HG02678 (cell line): ENCODE results near the gene RBM26.

Experiments used
- ATAC-seq: cut with Tn5 transposase; IDR thresholded peaks from one replicate; pipeline ENCODE4 v1.9.1; 2021; ENCODE audit warnings: mild to moderate bottlenecking, moderate library complexity; ENCODE audit not compliant: unreplicated experiment

Gene RBM26

DNA sequence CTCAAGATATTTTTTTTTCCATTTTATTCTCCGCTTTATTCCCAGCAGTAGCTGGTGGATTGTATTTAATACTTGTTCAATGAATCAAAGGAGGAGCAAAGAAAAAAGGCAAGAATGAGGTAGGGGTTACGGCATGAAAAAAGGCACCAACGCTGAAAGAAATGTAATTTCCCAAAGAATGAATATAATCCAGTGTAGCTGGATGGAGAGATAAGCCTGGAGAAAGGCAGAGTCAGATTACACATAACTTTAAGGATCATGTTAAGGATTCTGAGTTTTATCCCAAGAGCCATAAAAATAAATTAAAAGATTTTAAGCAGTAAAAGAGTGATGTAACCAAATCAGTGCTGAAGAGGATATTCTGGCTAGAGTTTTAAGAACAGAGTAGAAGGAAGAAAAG lies 67.7 kb downstream of the RBM26 start:
- ATAC-seq = no peak

DNA sequence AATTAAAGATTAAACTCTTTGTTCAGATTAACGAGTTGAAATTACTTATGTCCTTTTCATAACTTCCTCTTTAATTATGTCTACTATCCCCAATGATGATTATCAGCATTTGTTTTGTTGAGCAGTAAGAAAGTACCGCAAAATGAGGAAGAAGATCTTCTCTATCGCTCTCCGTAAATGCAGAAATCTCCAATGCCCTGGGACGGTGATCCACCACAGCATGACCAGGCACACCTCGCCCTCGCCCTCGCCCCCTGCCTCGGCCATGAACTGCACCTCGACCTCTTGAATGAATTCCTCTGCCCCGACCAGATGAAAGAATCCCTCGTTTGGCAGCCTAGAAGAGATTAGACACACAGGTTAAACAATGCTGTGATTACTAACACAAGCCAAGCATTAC lies 69.1 kb downstream of the RBM26 start:
- ATAC-seq = no peak

DNA sequence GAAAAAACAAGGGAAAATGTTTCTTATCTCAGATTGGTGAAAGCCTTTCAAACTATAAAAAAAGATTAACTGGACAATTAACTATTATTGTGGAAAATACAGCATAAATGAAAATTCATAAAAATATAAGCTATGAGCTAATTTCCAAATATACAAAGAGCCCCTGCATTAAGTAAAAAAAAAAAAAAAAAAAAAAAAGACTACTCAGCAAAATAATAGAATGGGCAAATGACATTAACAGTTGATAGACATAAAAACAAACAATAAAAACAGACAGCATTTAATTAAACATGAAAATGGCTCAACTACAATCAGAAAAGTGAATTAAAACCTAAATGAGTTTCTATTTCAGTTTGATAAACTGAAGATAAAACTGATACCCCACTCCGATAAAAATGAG lies 77.5 kb downstream of the RBM26 start:
- no peak for ATAC-seq

DNA sequence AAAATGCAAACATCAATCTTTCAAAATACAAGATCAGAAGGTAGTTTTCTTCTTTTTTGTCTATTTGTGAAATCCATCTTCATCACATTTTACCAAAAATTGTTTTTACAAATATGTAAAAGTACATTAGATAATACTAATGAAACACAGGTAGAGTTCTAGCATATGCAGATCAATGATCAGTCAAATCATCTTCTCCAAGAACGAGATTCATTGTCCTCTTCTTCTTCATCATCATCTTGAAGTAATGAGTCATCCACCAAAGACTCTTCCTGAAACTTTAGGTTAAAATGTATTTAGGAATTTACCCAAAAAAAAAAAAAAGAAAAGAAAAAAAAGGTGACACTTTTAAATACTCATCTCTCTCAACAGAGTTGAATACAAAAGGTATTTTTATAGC lies 85.6 kb downstream of the RBM26 start:
- ATAC-seq = no peak

DNA sequence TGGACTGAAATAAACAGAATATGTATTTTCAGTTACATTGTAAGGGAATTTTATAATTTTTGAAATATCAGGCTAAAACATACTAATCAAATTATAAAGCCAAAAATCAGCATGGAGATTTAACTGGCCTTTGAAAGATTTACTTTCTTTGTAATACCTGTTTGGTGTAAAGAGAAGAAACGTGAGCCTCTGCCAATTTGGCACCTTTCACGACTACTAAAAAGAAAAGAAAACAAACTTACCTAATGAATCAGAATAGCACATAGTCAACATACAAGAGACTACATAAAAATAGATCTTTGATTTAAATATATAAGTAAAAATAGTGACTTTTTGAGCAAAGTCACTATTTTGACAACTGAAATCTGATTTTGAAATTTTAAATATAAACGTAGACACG lies 87.4 kb downstream of the RBM26 start:
- ATAC-seq = no peak

DNA sequence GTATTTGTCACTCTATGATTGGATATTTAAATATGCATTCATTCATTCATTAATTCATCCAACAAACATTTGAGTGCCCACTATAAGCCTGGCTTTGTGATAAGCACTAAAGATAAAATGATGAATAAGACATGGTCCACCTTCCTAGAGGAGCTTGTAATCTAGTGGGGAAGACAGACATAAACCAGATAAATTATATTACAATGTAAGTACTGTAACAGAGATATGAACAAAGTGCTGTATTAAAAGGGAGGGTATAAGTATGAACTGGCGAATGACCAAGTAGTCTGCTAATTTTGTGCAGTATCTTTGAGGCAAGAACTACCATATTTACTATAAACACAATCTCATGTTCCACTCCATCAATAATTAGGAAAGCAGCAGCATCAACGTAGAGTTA lies 88.2 kb downstream of the RBM26 start:
- ATAC-seq = no peak

DNA sequence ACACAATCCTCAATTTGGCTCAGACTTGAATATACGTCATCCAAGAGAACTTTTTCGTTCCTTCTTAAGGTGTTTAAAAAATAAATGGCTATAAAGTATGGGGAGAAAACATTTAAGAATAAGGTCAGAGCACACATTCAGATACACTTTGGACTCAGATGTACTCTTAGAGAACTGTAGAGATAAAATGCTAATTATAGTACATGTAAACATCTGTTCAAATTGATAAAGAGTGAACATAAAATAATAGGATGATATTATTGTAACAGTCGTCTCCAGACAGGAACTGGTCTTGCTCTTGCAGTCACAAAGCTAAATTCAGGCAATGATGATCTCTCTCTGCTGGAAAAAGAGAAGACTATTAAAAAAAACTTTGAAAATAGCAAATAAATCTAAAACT lies 91.4 kb downstream of the RBM26 start:
- ATAC-seq = no peak

DNA sequence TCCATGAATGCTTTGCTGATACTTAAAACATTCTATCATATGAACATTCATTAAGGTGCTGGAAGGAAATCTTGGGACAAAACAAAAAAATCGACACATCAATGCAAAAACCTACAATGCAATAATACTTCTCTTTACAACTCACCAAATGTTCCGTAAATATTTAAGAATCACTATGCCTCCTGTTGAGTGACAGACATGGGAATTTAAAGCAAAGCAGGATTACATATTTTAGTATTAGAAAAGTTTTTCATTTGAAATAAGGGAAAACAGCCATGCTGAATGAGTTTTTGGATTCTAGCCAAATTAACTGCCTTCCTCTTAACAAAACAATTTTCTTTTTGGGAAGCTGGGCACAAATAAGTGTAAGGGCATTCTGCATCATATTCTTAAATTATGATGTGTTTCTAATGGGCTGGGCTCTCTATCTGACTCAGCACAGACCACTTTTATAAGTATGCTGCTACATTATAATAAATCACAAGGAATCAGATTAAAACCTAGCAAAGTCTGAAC lies 93.7 kb downstream of the RBM26 start:
- no peak for ATAC-seq

DNA sequence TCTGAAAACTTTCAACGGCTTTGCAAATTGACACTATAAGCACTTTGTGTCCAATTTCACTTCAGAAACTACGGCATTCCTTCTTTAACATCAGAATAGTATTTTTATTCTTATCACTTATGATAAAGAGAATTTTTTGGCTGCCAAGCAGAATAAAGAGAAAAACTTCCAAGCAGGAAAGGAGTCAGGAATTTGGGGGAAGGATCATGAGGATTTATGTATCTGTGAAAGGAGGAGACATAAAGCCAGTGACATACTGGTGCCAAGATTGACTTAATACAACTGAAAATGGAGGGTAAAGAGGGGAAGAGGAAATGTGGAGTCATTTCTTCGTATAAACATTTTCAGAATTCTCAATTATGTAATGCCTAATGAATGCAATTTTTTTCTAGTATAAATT lies 94.7 kb downstream of the RBM26 start:
- ATAC-seq = no peak

DNA sequence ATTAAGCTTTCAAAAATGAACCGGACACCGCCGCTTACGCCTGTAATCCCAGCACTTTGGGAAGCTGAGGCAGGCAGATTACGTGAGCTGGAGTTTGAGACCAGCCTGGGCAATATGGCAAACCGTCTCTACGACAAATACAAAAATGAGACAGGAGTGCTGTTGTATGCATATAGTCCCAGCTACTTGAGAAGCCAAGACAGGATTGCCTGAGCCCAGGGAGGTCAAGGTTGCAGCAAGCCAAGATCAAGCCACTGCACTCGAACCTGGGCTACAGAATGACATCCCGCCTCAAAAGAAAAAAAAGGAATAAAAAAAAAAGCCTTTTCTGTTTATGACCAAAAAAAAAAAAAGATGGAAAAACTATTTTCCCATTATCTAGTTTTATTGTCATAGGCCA lies 96.4 kb downstream of the RBM26 start:
- no peak for ATAC-seq

DNA sequence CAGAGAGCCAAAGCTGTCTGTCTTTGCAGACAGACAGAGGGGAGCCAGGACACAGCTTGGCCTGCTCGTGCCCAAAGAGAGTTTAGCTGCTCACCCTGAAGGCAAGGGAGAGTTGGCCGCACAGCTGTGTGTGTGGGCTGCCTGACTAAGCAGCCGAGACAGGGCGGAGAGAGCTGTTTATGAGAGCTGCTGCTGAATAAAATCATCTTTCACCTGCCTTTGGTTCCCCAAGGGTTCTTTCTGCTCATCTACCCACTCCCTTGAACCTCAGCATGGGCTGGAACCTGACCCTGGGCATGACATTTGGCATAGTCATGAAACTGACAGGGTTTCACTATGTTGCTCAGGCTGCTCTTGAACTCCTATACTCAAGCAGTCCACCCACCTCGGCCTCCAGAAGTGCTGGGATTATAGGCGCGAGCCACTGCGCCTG lies 98.2 kb downstream of the RBM26 start:
- ATAC-seq = no peak

DNA sequence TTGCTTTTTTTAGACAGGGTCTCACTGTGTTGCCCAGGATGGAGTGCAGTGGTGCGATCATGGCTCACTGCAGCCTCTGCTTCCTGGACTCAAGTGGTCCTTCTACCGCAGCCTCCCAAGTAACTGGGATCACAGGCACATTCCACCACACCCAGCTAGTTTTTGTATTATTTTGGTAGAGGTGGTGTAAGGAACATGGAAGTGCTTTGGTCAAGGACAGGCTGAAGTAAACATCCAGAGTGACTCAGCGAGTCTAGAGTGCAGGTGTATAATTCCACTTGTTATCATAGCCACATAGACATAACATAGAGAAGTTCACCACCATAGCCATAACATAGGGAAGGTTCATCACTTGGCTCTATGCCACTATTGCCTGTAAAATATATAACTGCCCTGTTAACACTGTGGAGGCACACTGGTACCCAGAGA lies 98.6 kb downstream of the RBM26 start:
- no peak for ATAC-seq

DNA sequence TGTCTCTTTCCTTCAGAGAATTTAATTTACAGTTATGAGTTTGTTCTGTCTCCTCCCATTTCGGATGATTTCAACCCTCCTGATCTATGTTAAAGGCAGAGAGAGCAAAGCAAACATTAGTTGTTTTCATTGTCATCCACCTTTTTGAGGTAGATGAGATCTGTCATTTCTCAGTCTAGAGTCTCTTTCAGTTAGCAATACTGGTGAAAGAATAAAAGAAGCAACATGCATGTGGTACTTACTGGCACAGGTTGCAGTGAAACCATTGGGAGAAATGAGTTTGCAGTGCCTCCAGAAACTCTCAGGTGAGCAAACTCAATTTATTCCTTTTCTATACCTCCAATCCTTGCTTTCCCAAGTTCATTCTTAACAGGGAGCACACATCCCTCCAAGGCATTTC lies 99.4 kb downstream of the RBM26 start:
- no peak for ATAC-seq

DNA sequence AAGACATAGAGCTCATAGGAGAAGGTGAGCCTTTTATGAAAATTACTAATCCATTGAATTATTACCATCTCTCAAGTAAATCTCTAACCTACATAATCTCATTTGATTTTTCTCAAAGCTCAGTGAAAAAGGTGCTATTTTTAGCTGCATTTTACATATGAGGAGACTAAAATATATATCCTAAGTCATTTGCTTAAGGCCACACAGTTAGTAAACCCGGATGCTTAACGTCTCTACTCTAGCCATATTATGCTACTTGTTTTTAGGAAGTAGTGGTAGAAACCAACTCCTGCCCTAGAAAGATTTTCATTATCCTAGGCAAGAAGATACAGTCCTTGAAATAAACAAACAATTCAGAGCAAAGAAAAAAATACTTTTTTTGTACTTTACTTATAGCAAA lies 108.9 kb downstream of the RBM26 start:
- ATAC-seq = no peak

DNA sequence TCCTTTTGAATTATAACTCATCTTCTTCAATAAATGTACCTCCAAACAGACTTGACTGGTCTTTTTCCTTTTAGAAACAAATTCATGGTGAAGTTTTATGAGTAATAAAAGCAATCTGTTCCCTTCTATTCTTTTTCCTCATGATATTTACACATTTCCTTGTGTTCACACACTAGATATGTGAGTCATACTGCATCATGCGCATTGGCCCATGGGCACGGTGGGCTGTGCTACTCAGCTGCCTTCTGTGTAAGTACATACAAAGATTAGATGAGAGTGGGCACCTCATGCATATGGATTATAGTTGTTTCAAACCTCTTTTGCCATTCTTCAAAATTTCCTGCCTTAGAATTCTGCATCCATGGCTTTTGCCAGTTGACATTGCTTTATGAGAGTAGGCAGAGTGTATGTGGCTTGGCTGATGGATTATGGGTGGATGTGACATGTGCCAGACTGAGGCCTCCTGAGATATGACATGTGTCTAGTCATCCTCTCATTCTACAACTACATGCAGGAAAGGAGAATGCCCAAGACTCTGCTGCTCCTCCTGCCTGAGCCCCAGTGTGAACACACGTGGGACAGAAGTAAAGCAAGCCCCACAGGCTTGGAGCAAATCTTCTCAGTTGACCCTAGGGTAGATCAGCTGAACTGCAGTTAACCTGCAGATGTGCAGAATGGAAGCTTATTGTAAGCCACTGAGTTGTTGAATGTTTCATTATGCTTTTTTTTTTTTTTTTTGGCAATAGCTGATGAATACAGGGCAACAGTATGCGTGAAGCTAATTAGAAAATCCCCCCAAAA lies 109.9 kb downstream of the RBM26 start:
- no peak for ATAC-seq

DNA sequence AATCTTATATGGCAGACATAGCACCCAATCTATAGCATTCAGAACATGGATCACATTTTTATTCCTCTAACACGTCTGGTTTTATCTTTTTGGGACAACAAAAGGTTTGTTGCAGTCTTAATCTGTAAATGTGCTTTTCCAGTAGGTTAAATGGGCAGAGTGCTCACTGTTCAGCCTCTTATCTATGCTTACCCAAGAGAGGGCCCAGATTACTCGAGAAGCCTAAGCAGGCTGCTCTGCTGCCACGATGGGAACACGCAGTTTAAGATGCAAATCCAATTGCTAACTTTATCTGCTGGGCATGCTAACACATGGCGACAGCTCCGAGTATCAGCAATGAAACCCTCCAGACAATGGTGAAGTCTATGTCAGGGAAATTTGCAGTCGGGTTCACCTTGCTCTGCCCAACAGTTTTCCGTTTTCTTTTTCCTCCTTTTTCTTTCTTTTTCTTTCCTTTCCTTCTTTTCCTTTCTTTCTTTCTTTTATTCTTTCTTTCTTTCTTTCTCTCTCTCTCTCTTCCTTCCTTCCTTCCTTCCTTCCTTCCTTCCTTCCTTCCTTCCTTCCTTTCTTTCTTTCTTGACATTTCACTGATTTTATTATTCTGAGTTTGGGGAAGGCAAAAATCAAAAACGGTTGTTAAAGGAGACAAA lies 115.3 kb downstream of the RBM26 start:
- no peak for ATAC-seq

DNA sequence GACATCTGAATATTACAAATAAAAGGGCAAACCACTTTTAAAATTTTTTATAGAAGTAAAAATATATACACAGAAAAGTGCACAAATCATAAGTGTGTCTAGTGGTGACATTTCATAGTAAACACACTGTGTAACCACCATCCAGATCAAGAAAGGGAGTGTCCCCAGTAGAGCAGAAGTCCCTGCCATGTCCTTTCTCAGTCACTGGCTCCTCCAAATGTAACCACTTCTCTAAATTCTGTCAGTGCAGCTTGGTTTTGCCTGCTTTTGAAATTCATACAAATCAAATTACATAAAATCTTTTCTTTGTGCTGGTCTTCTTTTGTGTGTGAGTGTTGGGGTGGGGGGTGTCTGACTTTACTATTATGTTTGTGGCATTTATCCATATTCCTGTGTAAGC lies 116.5 kb downstream of the RBM26 start:
- ATAC-seq = no peak

DNA sequence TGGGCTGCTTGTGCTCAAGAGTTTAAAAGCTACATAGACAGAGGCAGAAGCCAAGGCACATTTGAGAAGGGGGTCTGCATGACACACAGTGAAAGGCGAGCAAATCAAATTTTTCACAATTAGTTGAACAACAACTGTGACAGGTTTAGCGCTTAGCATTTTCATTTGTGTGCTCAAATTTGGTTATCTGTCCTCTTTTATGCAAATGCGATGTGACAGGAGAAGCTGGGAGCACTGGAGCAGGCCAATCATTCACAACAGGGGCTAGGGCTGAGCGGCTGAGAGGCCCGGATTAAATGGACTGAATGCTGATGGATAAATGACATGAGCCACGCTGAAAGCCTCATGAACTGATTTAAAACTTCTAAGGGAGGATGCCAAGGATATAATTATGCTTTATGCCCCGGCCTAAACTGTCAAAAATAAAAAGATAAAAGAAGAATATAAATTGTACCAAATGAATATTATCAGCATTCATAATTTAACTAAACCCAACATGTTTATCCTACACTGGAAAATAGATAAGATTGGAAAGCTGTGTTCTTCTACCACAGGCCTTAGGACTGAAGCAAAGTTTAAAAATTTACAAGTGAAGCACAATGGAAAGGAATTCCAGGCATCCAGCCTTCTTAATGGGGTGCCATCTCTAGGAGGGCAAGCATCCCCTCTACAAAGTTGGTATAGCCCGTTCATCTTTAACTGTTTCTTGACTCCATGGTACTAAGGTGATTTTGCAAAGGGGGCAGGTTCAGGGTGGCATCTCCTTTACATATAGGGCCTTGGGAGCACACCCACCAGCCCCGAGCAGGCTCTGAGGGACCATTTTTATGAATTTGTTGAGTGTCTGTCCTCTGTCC lies 117.9 kb downstream of the RBM26 start:
- no peak for ATAC-seq

DNA sequence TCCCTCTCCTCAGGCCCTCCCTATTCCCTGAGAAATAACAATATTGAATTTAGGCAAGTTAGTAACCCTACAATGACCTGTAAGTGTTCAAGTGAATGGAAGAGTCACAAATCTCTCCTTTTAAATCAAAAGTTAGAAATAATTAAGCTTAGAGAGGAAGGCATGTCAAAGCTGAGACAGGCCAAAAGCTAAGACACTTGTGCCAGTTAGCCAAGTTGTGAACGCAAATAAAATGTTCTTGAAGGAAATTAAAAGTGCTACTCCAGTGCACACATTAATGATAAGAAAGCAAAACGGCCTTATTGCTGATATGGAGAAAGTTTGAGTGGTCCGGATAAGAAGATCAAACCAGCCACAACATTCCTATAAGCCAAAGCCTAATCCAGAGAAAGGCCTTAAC lies 120.9 kb downstream of the RBM26 start:
- no peak for ATAC-seq

DNA sequence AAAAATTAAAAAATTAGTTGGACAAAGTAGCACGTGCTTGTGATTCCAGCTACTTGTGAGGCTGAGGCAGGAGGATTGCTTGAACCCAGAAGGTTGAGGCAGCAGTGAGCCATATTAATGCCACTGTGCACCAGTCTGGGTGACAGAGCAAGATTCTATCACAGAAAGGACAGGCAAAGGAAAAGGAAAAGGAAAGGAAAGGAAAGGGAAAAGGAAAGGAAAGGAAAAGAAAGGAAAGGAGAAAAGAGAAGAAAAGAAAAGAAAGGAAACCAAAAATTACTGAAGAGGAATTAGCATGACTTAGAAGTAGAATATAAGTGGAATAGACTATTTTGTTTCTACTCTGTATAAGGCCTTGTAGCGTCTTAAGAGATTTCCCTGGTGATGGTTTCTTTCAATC lies 122.3 kb downstream of the RBM26 start:
- ATAC-seq = no peak

DNA sequence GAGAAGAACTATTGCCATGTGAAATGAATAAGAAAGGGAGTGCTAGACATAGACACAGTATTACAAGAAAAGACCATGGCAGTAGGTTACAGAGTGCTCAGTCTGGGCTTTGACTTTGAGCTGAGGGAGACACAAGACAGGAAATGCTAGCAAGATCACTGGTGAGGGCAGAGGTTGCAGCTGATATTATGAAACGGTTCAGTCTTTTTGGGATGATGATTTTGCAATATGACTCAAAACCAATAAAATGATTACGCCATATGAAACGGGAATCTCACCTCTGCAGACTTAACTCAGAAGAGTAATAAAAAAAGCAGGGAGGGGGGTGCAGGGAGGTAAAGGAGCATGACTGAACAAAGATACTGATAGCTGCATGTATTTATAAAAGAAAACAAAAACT lies 123.1 kb downstream of the RBM26 start:
- ATAC-seq = no peak

DNA sequence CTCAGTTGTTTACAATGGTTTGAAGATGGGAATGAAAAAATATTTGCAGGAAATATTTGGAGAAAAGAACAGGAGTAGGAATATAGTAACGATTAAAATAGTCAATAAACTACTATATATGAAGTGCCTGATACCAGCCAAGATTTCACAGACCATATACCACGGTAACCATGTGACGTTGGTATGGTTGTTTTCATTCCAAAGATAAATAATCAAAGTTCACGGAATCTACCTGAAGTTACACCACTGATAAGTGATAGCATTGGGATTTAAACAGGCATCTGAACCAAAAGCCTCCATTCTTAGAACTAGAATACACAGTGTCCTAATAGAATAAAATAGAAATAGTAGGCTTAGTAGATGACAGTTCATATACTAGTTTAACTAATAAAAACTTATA lies 123.5 kb downstream of the RBM26 start:
- ATAC-seq = no peak
